Activated CD4-positive, alpha-beta T cell treated with anti-CD3 and anti-CD28 coated beads for 24 hours (primary cell): ENCODE data around the gene COLQ.
"Not testable (repeated sequence)": the region's sequence is repeated elsewhere in the genome, so short reads cannot be mapped to it uniquely, and the experiment has no call there.

Experiments
- DNase-seq, 2 donors: peaks; one replicate each; pipeline ENCODE4 v3.0.0-alpha.2; 2020; ENCODE audit warnings: low read depth in 2 of 2

The COLQ gene

GRCh38 chr3:15427981-15428380 lies 93.5 kb downstream of the COLQ start:
- DNase-seq = no peak

DNA sequence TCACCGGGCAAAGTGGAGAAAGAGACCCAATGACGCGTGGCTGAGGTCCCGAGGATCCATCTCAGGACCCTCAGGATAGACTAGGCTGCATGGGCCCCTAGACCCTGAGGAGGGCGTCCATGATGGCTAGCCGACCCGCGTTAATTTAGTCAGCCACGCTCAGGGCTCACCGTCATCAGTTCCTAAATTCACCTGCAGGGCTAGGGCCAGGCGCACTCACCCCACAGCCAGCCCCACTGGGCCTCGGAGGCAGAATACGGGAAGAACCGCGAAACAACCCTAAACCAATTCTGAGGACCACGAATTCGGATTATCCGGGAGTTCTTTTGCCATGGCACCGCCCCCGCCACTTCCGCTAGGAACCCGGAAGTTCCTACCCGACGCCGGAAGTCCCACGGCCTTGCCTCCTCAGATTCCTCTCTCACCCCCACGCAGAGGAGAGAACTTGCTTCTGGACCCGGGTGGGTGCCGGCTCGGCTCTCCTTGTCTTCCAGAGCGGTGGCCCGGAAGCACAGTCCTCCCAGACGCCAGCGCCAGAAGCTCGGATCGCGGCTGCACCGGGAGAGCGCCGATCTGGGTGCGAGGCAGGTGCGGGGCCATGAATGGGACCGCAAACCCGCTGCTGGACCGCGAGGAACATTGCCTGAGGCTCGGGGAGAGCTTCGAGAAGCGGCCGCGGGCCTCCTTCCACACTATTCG lies 94.2 kb downstream of the COLQ start, which contains the start of the genes EAF1 and METTL6:
EAF1 (plus strand) TSS at position 417 of the 699 bp plus-strand sequence; CDS start at position 599, 182 bp downstream.
METTL6 (minus strand) TSS at position 363 of the 699 bp plus-strand sequence. CDS start 1,033 bp downstream, outside the sequence.
- DNase-seq = peak; percentile 76 to 82

DNA sequence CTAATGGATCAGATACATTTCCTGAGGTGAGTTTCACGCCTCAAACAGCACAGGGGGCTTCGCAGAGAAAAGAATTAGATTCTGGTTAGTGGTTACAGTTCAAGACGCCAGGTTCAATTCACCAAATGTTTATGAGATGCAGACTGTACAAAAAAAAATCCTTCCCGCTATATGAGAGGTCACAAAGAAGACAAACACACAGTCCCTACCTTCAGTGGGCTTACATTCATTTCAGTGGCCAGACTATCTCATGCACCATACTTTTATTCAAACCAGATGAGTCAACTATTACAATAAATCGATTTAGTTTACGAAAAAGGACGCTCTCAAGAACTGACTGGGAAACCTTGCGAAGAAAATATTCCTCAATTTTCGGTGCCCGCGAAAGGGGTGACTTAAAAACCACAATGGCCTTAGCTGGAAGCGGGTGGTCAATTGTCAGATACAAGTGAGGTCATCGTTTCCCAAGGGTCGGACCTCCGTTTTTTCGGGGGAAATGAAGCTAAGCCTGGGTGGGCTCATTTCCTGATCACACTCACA lies 94.9 kb downstream of the COLQ start:
- no peak for DNase-seq

DNA sequence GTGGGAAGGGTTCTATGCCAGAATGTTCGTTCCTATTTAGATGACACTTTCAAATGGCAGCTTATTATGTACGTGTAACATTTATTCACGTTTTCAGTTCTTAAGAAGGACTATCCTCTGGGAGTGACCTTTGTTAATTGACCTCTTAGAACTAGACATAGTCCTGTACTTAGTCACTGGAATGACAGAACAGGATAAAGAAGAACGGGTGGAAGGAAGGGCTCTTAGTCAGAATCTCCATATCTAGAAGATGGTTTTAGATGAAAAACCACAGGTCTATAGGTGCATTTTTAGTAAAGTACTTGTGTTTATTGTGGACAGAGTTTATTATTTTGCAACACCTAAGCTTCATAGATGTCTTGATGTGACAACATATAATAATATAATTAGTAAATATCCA lies 100.6 kb downstream of the COLQ start:
- no peak for DNase-seq

DNA sequence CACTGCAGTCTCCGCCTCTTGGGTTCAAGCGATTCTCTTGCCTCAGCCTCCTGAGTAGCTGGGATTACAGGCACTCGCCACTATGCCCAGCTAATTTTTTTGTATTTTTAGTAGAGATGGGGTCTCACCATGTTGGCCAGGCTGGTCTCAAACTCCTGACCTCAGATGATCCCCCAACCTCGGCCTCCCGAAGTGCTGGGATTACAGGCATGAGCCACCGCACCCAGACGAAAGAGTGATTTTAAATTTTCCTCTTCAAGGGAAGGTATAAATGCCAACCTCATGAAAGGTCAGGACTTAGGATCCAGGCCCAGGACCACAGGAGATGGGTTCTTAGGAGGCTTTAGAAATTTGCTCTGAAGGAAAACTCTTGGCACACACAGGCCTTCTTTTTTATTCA lies 110.5 kb downstream of the COLQ start:
- DNase-seq = not testable (repeated sequence)

DNA sequence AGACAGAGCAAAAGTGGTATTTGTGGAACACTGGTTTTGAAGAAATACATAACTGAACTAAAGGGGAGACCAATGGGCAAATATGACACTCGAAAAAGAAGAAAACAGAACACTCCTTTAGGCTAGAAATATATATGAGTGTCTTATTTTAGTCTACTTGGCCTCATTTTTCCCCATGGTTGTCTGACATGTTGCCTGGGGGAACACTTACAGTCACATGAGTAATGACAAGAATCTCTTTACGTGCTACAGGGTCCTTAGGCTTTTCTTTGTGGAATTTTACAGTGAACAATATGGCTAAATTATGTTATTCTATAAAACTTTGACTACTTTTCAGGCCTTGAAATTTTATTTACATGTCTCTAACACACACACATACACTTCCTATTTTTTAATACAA lies 111.7 kb downstream of the COLQ start:
- DNase-seq = no peak

GRCh38 chr3:15409239-15409638 lies 112.3 kb downstream of the COLQ start:
- no peak for DNase-seq

- peak in 1 of 2 donors; percentile 8 for DNase-seq
Measured at GRCh38 chr3:15405448-15406050, 116.0 kb downstream of the COLQ start.

- DNase-seq = no peak
Measured at GRCh38 chr3:15404767-15405166, 116.7 kb downstream of the COLQ start.

- no peak for DNase-seq
Measured at GRCh38 chr3:15403965-15404364, 117.5 kb downstream of the COLQ start.

DNA sequence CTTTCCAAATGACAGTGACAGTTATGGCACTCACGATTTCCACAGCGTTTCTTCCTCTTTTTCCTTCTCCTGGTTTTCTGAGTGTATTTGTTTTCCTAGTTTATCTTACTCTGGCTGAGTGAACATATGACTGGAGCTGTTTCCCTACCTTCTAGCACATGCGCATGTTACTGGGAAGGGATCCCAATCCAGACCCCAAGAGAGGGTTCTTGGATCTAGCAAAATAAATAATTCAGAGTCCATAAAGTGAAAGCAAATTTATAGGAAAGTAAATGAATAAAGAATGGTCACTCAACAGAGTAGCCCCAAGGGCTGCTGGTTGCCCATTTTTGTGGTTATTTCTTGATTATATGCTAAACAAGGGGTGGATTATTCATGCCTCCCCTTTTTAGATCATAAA lies 118.0 kb downstream of the COLQ start:
- no peak for DNase-seq

DNA sequence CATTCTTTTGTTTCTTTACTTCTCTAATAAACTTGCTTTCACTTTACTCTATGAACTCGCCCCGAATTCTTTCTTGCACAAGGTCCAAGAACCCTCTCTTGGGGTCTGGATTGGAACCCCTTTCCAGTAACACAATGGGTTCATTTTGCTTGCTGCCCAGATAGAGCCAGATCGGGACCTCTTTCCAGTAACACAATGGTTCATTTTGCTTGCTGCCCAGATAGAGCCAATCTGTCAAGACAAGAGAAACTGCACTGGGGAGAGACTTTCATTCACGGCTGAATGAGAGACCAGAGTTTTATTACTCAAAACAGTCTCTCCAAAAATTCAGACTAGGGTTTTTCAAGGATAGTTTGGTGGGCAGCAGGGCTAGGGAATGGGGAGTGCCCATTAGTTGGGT lies 119.6 kb downstream of the COLQ start:
- no peak for DNase-seq
